HepG2 (cell line): Measurements from ENCODE around the gene RTN1.

Experiments used
- CREB1 ChIP-seq, 2 experiments: fragments of 450-650 bp in 1 of 2; IDR thresholded peaks; 2 replicates each; pipeline ENCODE4 v1.6.1; 2016 to 2017; ENCODE audit warnings: control low read depth in 1 of 2, mild to moderate bottlenecking in 1 of 2, missing compliant biosample characterization in 1 of 2, missing genetic modification characterization in 1 of 2
- CTCF ChIP-seq: sonication (generic); formaldehyde crosslinking; IDR thresholded peaks from 2 replicates; pipeline ENCODE4 v1.5.0; 2020; ENCODE audit warnings: mild to moderate bottlenecking, missing genetic modification reagents, moderate library complexity
- FOXJ3 ChIP-seq: sonication (generic); formaldehyde crosslinking; IDR thresholded peaks from 2 replicates; pipeline ENCODE4 v1.4.0; 2020; ENCODE audit warnings: missing genetic modification reagents, mild to moderate bottlenecking, borderline replicate concordance
- GABPA ChIP-seq, 2 experiments: IDR thresholded peaks; 2 replicates each; pipeline ENCODE4 v1.6.1; 2011 to 2016; ENCODE audit warnings: low read depth in 2 of 2, low read length in 1 of 2, missing biosample characterization in 1 of 2, missing genetic modification characterization in 1 of 2
- NFRKB ChIP-seq: fragments of 450-650 bp; IDR thresholded peaks from 2 replicates; pipeline ENCODE4 v1.6.1; 2017
- TCF7L2 ChIP-seq: IDR thresholded peaks from 2 replicates; pipeline ENCODE4 v1.6.1; 2011; ENCODE audit warnings: mild to moderate bottlenecking, low read depth, low read length, moderate library complexity
- ZNF143 ChIP-seq: sonication (generic); formaldehyde crosslinking; IDR thresholded peaks from 2 replicates; pipeline ENCODE4 v1.4.0; 2020; ENCODE audit warnings: missing genetic modification reagents

DNA sequence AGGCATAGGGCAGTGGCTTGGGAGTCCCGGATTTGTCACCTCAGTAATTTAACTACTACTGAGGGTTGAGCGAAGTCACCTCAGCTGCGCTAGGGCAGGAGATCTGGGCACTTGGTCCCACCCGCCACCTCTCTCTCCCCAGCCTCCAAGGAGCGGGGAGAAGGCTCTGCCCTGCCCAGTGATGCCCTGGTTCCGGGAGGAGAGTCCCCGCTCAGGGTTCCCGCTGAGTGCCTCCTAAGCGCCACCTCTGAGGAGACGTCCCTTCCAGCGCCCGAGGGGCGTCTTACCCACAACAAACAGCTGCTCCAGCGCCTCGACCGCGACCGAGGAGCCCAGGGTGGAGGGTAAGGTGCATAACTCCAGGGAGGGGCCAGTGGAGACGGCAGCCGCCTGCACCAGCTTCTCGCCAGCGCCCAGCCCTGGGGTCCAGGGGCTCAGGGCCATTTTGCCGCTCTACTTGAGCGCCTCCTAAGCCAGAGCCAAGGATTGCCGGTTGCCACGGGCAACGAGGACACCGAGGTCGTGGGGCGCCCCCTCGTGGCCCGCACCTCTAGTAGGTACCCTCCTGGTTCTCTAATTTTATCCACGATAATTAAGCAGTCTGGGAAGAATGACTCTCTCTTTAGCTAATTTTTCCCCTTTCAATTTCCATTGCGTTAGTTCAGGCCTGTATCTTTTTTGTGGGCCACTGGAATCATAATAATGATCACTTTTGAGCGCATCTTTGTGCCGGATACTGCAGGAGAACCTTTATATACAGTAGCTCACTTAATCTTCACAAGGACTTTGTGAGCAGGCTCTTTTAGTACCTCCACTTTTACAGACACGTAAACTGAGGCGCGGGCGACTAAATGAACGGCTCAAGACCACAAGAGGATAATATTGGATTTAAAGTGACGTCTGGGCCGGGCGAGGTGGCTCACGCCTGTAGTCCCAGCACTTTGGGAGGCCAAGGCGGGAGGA lies 294.0 kb downstream of the RTN1 start, which contains the start of gene CCDC175:
- TF ChIP-seq CTCF (CRISPR knock-in tag) (peak; percentile 78), TCF7L2 (no peak), CREB1 (IDR thresholded peaks at IDR 0.05) (no peak), CREB1 (CRISPR knock-in tag; IDR thresholded peaks at IDR 0.05) (no peak), FOXJ3 (no peak), GABPA (IDR thresholded peaks at IDR 0.05; ENCODE audit: low read depth, low read length) (no peak), GABPA (CRISPR knock-in tag; IDR thresholded peaks at IDR 0.05; ENCODE audit: low read depth) (no peak), NFRKB (no peak), ZNF143 (CRISPR knock-in tag) (no peak)
